Progenitor cell of endocrine pancreas (in vitro differentiated cells): ENCODE measurements around the gene PARD3. TPM values are rescaled to one million over a fixed set of nuclear protein-coding genes. Genes with fewer than 3 reads are reported as not detected.

Experiments
- DNase-seq: peaks from one replicate; pipeline ENCODE4 v3.0.0; 2021; ENCODE audit warnings: low spot score; ENCODE audit not compliant: unreplicated experiment
- H3K27ac Mint-ChIP-seq: 2 replicates; pipeline ENCODE4 v1.8.0; 2021; ENCODE audit warnings: mild to moderate bottlenecking, moderate library complexity, mixed read lengths
- H3K27me3 Mint-ChIP-seq: 2 replicates; pipeline ENCODE4 v1.8.0; 2021; ENCODE audit warnings: mixed read lengths
- H3K36me3 Mint-ChIP-seq: 2 replicates; pipeline ENCODE4 v1.8.0; 2022; ENCODE audit warnings: mixed read lengths; ENCODE audit not compliant: insufficient read depth
- H3K4me1 Mint-ChIP-seq: 2 replicates; pipeline ENCODE4 v1.8.0; 2021; ENCODE audit warnings: low read depth, mixed read lengths
- H3K4me3 Mint-ChIP-seq: 2 replicates; pipeline ENCODE4 v1.8.0; 2021; ENCODE audit warnings: low read depth, mild to moderate bottlenecking, moderate library complexity, mixed read lengths
- H3K9me3 Mint-ChIP-seq: 2 replicates; pipeline ENCODE4 v1.8.0; 2021; ENCODE audit warnings: low read depth, mixed read lengths
- CTCF ChIP-seq: fragments of 200-600 bp; sonication (generic); IDR thresholded peaks from one replicate; pipeline ENCODE4 v1.5.0; 2021; ENCODE audit warnings: antibody characterized with exemption, mild to moderate bottlenecking; ENCODE audit not compliant: unreplicated experiment
- total RNA-seq: library from RNA; stranded (reverse); gene quantifications from 2 replicates; pipeline ENCODE4 v1.2.1, GENCODE V29; 2021

Gene PARD3
- total RNA-seq, 1 donor from 2014 or later: 85.3 TPM

GRCh38 chr10:34520084-34520483 is 295.0 kb downstream of the PARD3 start:
- no peak for DNase-seq
- no peak overlapping the region for H3K4me3 Mint-ChIP-seq
- H3K36me3 Mint-ChIP-seq: peaks cover 9% of the 10 kb centered on the region
- H3K9me3 Mint-ChIP-seq: peaks cover 8% of the 10 kb centered on the region
- peaks cover 7% of the 10 kb centered on the region for H3K4me1 Mint-ChIP-seq
- H3K27ac Mint-ChIP-seq: peak overlapping the region; percentile 53
- no peak for TF ChIP-seq CTCF
- no peaks in the 10 kb centered on the region for H3K27me3 Mint-ChIP-seq

GRCh38 chr10:34514290-34514689 is 300.8 kb downstream of the PARD3 start:
- H3K36me3 Mint-ChIP-seq: peaks cover 10% of the 10 kb centered on the region
- no peak overlapping the region for H3K4me3 Mint-ChIP-seq
- H3K27ac Mint-ChIP-seq: no peak overlapping the region
- TF ChIP-seq CTCF: no peak
- H3K4me1 Mint-ChIP-seq: no peaks in the 10 kb centered on the region
- no peak for DNase-seq
- H3K9me3 Mint-ChIP-seq: peaks cover 4% of the 10 kb centered on the region
- no peaks in the 10 kb centered on the region for H3K27me3 Mint-ChIP-seq

GRCh38 chr10:34513636-34514035 is 301.5 kb downstream of the PARD3 start:
- Mint-ChIP-seq H3K27me3 (no peaks in the 10 kb centered on the region), H3K27ac (no peak overlapping the region), H3K36me3 (peaks cover 7% of the 10 kb centered on the region), H3K4me1 (no peaks in the 10 kb centered on the region), H3K4me3 (no peak overlapping the region), H3K9me3 (no peaks in the 10 kb centered on the region)
- DNase-seq: no peak
- no peak for TF ChIP-seq CTCF

- Mint-ChIP-seq H3K4me1 (peaks cover 29% of the 10 kb centered on the region), H3K27me3 (no peaks in the 10 kb centered on the region), H3K36me3 (no peaks in the 10 kb centered on the region), H3K9me3 (no peaks in the 10 kb centered on the region), H3K4me3 (no peak overlapping the region), H3K27ac (peak overlapping the region; percentile 56)
- no peak for TF ChIP-seq CTCF
- DNase-seq: no peak
Observed at GRCh38 chr10:34507217-34507616, 307.9 kb downstream of the PARD3 start.

GRCh38 chr10:34506786-34507185 is 308.3 kb downstream of the PARD3 start:
- Mint-ChIP-seq H3K36me3 (no peaks in the 10 kb centered on the region), H3K4me1 (peaks cover 29% of the 10 kb centered on the region), H3K27me3 (no peaks in the 10 kb centered on the region), H3K9me3 (no peaks in the 10 kb centered on the region), H3K27ac (peak overlapping the region; percentile 56), H3K4me3 (no peak overlapping the region)
- TF ChIP-seq CTCF: no peak
- DNase-seq: no peak
